Measurements from ENCODE around the gene CFI.

CFI gene

DNA sequence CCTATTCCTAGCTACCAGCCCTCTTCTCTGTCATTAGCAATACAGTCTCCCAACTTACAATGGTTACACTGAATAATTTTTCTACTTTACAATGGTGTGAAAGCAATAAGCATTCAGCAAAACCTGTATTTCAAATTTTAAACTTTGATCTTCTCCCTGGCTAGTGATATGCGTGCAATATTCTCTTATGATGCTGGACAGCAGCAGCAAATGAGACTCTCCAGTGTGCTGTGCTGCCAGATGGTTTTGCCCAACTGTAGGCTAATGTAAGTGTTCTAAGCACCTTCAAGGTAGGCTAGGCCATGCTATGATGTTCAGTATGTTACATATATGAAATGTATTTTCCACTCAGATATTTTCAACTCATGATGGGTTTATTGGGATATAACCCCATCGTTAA lies 7.9 kb upstream of the CFI start:
- ATAC-seq (ENCODE audit: insufficient read depth, low read depth) (no peak), DNase-seq (no peak)
- Histone ChIP-seq H3K27ac (ENCODE audit: low read length) (no peak overlapping the region), H2AFZ (ENCODE audit: low read depth, low read length) (no peak overlapping the region), H3K9ac (ENCODE audit: low read depth, low read length) (no peak overlapping the region), H4K20me1 (ENCODE audit: insufficient read depth, low read length) (no peaks in the 10 kb centered on the region), H3K27me3 (ENCODE audit: insufficient read depth, low read length, poor library complexity) (no peaks in the 10 kb centered on the region), H3K4me2 (ENCODE audit: insufficient read depth, low read length) (no peak overlapping the region), H3K4me1 (ENCODE audit: insufficient read depth, low read length) (peaks cover 8% of the 10 kb centered on the region), H3K79me2 (ENCODE audit: insufficient read depth, low read length) (no peaks in the 10 kb centered on the region), H3K4me3 (ENCODE audit: low read depth in 1 of 2, low read length in 2 of 2) (no peak overlapping the region), H3K36me3 (ENCODE audit: insufficient read depth, low read length) (no peaks in the 10 kb centered on the region), H3K9me3 (ENCODE audit: insufficient read depth, low read length, severe bottlenecking) (no peaks in the 10 kb centered on the region)
- no peak for TF ChIP-seq EZH2 (IDR thresholded peaks at IDR 0.05; ENCODE audit: borderline replicate concordance, low read depth, low read length, severe bottlenecking)
- TF ChIP-seq, protein P1, sequence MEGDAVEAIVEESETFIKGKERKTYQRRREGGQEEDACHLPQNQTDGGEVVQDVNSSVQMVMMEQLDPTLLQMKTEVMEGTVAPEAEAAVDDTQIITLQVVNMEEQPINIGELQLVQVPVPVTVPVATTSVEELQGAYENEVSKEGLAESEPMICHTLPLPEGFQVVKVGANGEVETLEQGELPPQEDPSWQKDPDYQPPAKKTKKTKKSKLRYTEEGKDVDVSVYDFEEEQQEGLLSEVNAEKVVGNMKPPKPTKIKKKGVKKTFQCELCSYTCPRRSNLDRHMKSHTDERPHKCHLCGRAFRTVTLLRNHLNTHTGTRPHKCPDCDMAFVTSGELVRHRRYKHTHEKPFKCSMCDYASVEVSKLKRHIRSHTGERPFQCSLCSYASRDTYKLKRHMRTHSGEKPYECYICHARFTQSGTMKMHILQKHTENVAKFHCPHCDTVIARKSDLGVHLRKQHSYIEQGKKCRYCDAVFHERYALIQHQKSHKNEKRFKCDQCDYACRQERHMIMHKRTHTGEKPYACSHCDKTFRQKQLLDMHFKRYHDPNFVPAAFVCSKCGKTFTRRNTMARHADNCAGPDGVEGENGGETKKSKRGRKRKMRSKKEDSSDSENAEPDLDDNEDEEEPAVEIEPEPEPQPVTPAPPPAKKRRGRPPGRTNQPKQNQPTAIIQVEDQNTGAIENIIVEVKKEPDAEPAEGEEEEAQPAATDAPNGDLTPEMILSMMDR (IDR thresholded peaks at IDR 0.05; ENCODE audit: borderline replicate concordance, extremely low read depth, low read length, poor library complexity, severe bottlenecking), result no peak

DNA sequence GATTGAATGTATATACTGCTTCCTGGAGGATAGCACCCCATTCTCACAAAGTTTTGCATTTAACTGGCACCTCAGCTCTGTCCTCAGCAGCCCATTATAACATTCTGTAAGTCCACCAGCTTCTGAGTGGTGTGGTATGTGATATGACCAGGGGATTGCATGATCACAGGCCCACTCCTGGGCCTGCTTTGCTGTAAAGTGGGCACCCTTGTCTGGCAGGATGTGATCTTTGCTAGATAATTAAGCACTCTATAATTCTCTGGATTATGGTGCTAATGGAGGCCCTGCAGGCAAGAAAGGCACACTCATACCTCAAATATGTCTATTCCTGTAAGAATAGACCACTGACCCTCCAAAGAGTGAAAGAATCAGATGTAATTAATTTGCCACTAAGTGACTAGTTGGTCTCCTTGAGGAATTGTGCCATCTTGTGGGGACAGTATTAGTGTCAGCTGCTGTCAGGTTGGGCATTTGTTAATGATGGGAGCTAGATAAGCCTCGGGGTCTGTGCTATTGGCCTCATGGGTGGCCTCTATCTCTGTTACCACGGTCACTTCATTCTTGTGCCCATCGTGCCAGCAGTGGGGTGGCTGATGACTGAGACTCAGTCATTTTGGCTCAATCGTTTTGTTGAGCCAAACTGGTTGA lies 2.2 kb upstream of the CFI start:
- Histone ChIP-seq H3K79me2 (ENCODE audit: insufficient read depth, low read length) (no peaks in the 10 kb centered on the region), H4K20me1 (ENCODE audit: insufficient read depth, low read length) (no peaks in the 10 kb centered on the region), H3K27me3 (ENCODE audit: insufficient read depth, low read length, poor library complexity) (peaks cover 2% of the 10 kb centered on the region), H3K4me1 (ENCODE audit: insufficient read depth, low read length) (no peaks in the 10 kb centered on the region), H3K27ac (ENCODE audit: low read length) (no peak overlapping the region), H3K4me2 (ENCODE audit: insufficient read depth, low read length) (no peak overlapping the region), H3K9ac (ENCODE audit: low read depth, low read length) (no peak overlapping the region), H2AFZ (ENCODE audit: low read depth, low read length) (no peak overlapping the region), H3K36me3 (ENCODE audit: insufficient read depth, low read length) (no peaks in the 10 kb centered on the region), H3K4me3 (ENCODE audit: low read depth in 1 of 2, low read length in 2 of 2) (no peak overlapping the region), H3K9me3 (ENCODE audit: insufficient read depth, low read length, severe bottlenecking) (no peaks in the 10 kb centered on the region)
- DNase-seq (peak; percentile 24), ATAC-seq (ENCODE audit: insufficient read depth, low read depth) (peak; percentile 71; the same call in 1 of the 3 replicates)
- no peak for TF ChIP-seq EZH2 (IDR thresholded peaks at IDR 0.05; ENCODE audit: borderline replicate concordance, low read depth, low read length, severe bottlenecking)
- TF ChIP-seq, protein P1 (IDR thresholded peaks at IDR 0.05; ENCODE audit: borderline replicate concordance, extremely low read depth, low read length, poor library complexity, severe bottlenecking), result peak; percentile 68

DNA sequence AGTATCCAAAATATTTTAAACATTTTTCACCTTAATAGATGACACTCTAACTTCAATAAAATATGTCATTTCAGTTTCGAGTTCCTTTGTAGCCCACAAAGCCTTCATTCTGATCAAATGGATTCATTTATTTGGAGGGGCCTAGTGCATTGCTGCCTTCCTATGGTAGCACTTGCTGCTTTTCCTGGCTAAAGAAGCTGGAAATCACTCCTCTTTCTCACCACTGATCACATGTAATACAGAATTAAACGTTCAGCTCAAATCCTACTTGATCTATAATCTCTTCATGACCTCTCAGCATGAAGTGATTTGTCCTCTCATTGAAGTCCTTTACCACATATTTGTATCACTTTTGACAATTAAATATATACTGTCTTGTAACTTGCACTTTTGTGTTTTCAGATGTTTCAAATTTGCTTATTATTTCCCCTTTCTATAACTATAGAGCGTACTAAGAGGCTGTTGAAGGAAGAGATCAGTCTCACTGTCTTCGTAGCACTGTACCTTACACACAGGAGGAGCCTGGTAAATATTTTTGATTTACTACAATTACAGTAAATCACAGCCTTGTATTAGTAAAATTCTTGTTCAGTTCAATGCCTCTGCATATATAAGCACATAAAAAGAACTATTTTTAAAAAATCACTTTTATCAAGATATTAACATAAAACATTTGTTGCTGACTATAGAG lies 555 bp downstream of the CFI start:
- no peak for TF ChIP-seq EZH2 (IDR thresholded peaks at IDR 0.05; ENCODE audit: borderline replicate concordance, low read depth, low read length, severe bottlenecking)
- TF ChIP-seq, protein P1 (IDR thresholded peaks at IDR 0.05; ENCODE audit: borderline replicate concordance, extremely low read depth, low read length, poor library complexity, severe bottlenecking), result no peak
- no peaks in the 10 kb centered on the region for H3K79me2 ChIP-seq (ENCODE audit: insufficient read depth, low read length)
- H3K9ac ChIP-seq (ENCODE audit: low read depth, low read length), result no peak overlapping the region
- no peak overlapping the region for H3K27ac ChIP-seq (ENCODE audit: low read length)
- no peak overlapping the region for H3K4me3 ChIP-seq (ENCODE audit: low read depth in 1 of 2, low read length in 2 of 2)
- no peaks in the 10 kb centered on the region for H3K4me1 ChIP-seq (ENCODE audit: insufficient read depth, low read length)
- ATAC-seq (ENCODE audit: insufficient read depth, low read depth), result no peak
- no peaks in the 10 kb centered on the region for H4K20me1 ChIP-seq (ENCODE audit: insufficient read depth, low read length)
- no peak overlapping the region for H2AFZ ChIP-seq (ENCODE audit: low read depth, low read length)
- H3K4me2 ChIP-seq (ENCODE audit: insufficient read depth, low read length), result no peak overlapping the region
- no peak for DNase-seq
- H3K36me3 ChIP-seq (ENCODE audit: insufficient read depth, low read length), result no peaks in the 10 kb centered on the region
- peaks cover 5% of the 10 kb centered on the region for H3K9me3 ChIP-seq (ENCODE audit: insufficient read depth, low read length, severe bottlenecking)
- H3K27me3 ChIP-seq (ENCODE audit: insufficient read depth, low read length, poor library complexity), result peaks cover 2% of the 10 kb centered on the region
